DND-41 (cell line): ENCODE results near the gene CAMKMT.

Source experiments
- CTCF ChIP-seq: IDR thresholded peaks from 2 replicates; pipeline ENCODE4 v1.5.1; 2012; ENCODE audit warnings: borderline replicate concordance, low read length, moderate library complexity, mild to moderate bottlenecking; ENCODE audit not compliant: poor library complexity, severe bottlenecking; ENCODE audit errors: extremely low read depth
- EZH2 ChIP-seq: IDR thresholded peaks from 3 replicates; pipeline ENCODE4 v1.6.1; 2012; ENCODE audit warnings: borderline replicate concordance, low read depth, mild to moderate bottlenecking, moderate library complexity, low read length, inconsistent platforms; ENCODE audit not compliant: severe bottlenecking

GRCh38 chr2:44635725-44636124 is 274.0 kb downstream of the CAMKMT start:
- TF ChIP-seq EZH2: no peak
- TF ChIP-seq CTCF: no peak
